ENCODE measurements around the gene MISFA. TPM values are rescaled to one million over a fixed set of nuclear protein-coding genes. Genes with fewer than 3 reads are reported as not detected.
A peak's percentile ranks its signal among the peaks of the same experiment; 100 is the strongest.

MISFA gene
- total RNA-seq, 1 experiment from 2014 or later, result 3.7 TPM

GRCh38 chr11:18650859-18651557, 51.4 kb downstream of the MISFA start:
- no peak overlapping the region for H3K14ac ChIP-seq (ENCODE audit: insufficient read depth, low read length)
- no peak overlapping the region for H3K18ac ChIP-seq (ENCODE audit: insufficient read length, low read depth, low read length)
- H4K20me1 ChIP-seq (ENCODE audit: control insufficient read depth, insufficient read depth, insufficient read length), result no peaks in the 10 kb centered on the region
- H2BK5ac ChIP-seq (ENCODE audit: insufficient read length, low read length), result no peak overlapping the region
- no peaks in the 10 kb centered on the region for H3K23me2 ChIP-seq (ENCODE audit: insufficient read length, low read depth, low read length, poor library complexity, severe bottlenecking)
- H3K27me3 ChIP-seq (ENCODE audit: insufficient read depth, low read length), result no peaks in the 10 kb centered on the region
- Mint-ChIP-seq H3K4me1 (peaks cover 0 to 4% of the 10 kb centered on the region in 2 experiments; a peak in 1 of 4 replicates), H3K36me3 (ENCODE audit: insufficient read depth in 1 of 3, low read depth in 3 of 3) (no peaks in the 10 kb centered on the region; a peak in 2 of 7 replicates), H3K9me3 (peaks cover 0 to 10% of the 10 kb centered on the region in 2 experiments; a peak in 1 of 5 replicates), H3K27me3 (ENCODE audit: low read depth) (peaks cover 2% of the 10 kb centered on the region; the same call in 1 of the 2 replicates), H3K4me3 (peak overlapping the region in 1 of 2 experiments; percentile 18; a peak in 3 of 5 replicates), H3K27ac (no peak overlapping the region)
- peak; percentile 81 for TF ChIP-seq CTCF (conservative IDR thresholded peaks at IDR 0.05)
- no peak overlapping the region for H2BK12ac ChIP-seq (ENCODE audit: insufficient read length, low read depth, low read length)
- no peak overlapping the region for H2BK120ac ChIP-seq (ENCODE audit: low read depth, low read length, poor library complexity, severe bottlenecking)
- no peak overlapping the region for H4K5ac ChIP-seq (ENCODE audit: insufficient read length, low read depth, low read length)
- H2AK5ac ChIP-seq (ENCODE audit: insufficient read length, low read length), result no peak overlapping the region
- no peak overlapping the region for H3K9ac ChIP-seq (ENCODE audit: extremely low read depth, insufficient read length, low read length)
- H2BK15ac ChIP-seq (ENCODE audit: low read depth, low read length), result no peak overlapping the region
- H2AFZ ChIP-seq (ENCODE audit: low read length), result peak overlapping the region; percentile 56
- no CpG with 5 or more reads among the region's 19 CpGs for WGBS (ENCODE audit: extremely low coverage, insufficient read length, low lambda C conversion rate)
- no peaks in the 10 kb centered on the region for H3K9me3 ChIP-seq (ENCODE audit: control insufficient read depth, low read depth, low read length)
- H2BK20ac ChIP-seq (ENCODE audit: low read depth, low read length, poor library complexity, severe bottlenecking), result no peak overlapping the region
- H3K56ac ChIP-seq (ENCODE audit: insufficient read length, low read depth, low read length), result no peak overlapping the region
- no peak overlapping the region for H3K27ac ChIP-seq (ENCODE audit: insufficient read length, low read depth, low read length)
- no peak overlapping the region for H3K23ac ChIP-seq (ENCODE audit: insufficient read length, low read depth, low read length)
- no peaks in the 10 kb centered on the region for H3K79me1 ChIP-seq (ENCODE audit: insufficient read depth, low read depth, low read length, poor library complexity, severe bottlenecking)
- no peaks in the 10 kb centered on the region for H3K4me1 ChIP-seq (ENCODE audit: insufficient read depth, low read length)
- DNase-seq, result peak; percentile 82
- no peak overlapping the region for H3T11ph ChIP-seq (ENCODE audit: low read length)
- no peak overlapping the region for H4K8ac ChIP-seq (replicated peaks; ENCODE audit: insufficient read length, low read depth, low read length)
- H3K4ac ChIP-seq (ENCODE audit: low read depth, low read length), result no peak overlapping the region
- no peak overlapping the region for H4K91ac ChIP-seq (ENCODE audit: insufficient read length, low read depth, low read length)
- no peaks in the 10 kb centered on the region for H3K79me2 ChIP-seq (ENCODE audit: insufficient read depth, low read length)
- no peak overlapping the region for H3K4me2 ChIP-seq (ENCODE audit: insufficient read depth, insufficient read length, low read length)

Other genes with a start within 250 kb of the MISFA start
- gene LDHA, start 205.2 kb upstream of the MISFA start, total RNA-seq (2021), result 717 and 720 TPM in 2 replicates
- gene LDHC, start 187.5 kb upstream of the MISFA start, total RNA-seq (2021), result 0.94 and 1.6 TPM in 2 replicates
- not detected in 2 replicates for gene LDHAL6A, start 143.9 kb upstream of the MISFA start, total RNA-seq (2021)
- gene TSG101, start 72.8 kb upstream of the MISFA start, total RNA-seq (2021), result 48.1 and 50.3 TPM in 2 replicates
- gene UEVLD, start 11.1 kb upstream of the MISFA start, total RNA-seq (2021), result 7.8 and 7.9 TPM in 2 replicates
- 15.9 and 16.8 TPM in 2 replicates for gene SPTY2D1, start 34.6 kb downstream of the MISFA start, total RNA-seq (2021)
- 2.3 and 3.0 TPM in 2 replicates for gene TMEM86A, start 99.0 kb downstream of the MISFA start, total RNA-seq (2021)
- gene IGSF22, start 126.4 kb downstream of the MISFA start, total RNA-seq (2021), result 0.35 TPM in 1 of 2 replicates, not detected in the other
- 1.4 and 1.9 TPM in 2 replicates for gene PTPN5, start 192.0 kb downstream of the MISFA start, total RNA-seq (2021)

Measured in H9 (cell line).